Gastroesophageal sphincter (tissue), 3 donors: ENCODE data around the gene ANKFY1.

Experiments
- CTCF ChIP-seq, 4 experiments: fragments of 200-600 bp in 2 of 4; fragments of 450-650 bp in 2 of 4; sonication (generic) in 1 of 4; IDR thresholded peaks; one replicate each; pipeline ENCODE4 v1.5.1; 2017 to 2019; ENCODE audit warnings: antibody characterized with exemption in 4 of 4, mild to moderate bottlenecking in 2 of 4, moderate library complexity in 2 of 4
- POLR2A ChIP-seq, 2 donors: fragments of 450-650 bp; IDR thresholded peaks; one replicate each; pipeline ENCODE4 v1.6.1; 2017; ENCODE audit warnings: antibody characterized with exemption in 2 of 2, mild to moderate bottlenecking in 2 of 2, moderate library complexity in 1 of 2

GRCh38 chr17:4309897-4310296 lies 46.1 kb upstream of the ANKFY1 start:
- TF ChIP-seq CTCF (IDR thresholded peaks at IDR 0.05) (no peak), POLR2A (IDR thresholded peaks at IDR 0.05) (no peak)
